Neural cell (in vitro differentiated cells): ENCODE data around the gene RASAL1. TPM values are rescaled to one million over a fixed set of nuclear protein-coding genes. Genes with fewer than 3 reads are reported as not detected.

Experiments
- H2AFZ ChIP-seq: fragments of 200-600, 300-800 bp; sonication (generic), shearing (Covaris generic); 2 replicates; pipeline ENCODE4 v1.6.0; 2014; ENCODE audit warnings: low read depth, mild to moderate bottlenecking, antibody characterized with exemption, low read length, moderate library complexity
- H3F3A ChIP-seq: fragments of 200-600 bp; shearing (Covaris generic); 2 replicates; pipeline ENCODE4 v1.6.1; 2016; ENCODE audit warnings: mild to moderate bottlenecking, moderate library complexity, mixed read lengths, antibody characterized with exemption, low read length; ENCODE audit not compliant: insufficient read depth, poor library complexity, severe bottlenecking
- H3K27ac ChIP-seq: fragments of 200-600, 300-800 bp; sonication (generic), shearing (Covaris generic); 2 replicates; pipeline ENCODE4 v1.5.1; 2014; ENCODE audit warnings: mild to moderate bottlenecking, low read length, moderate library complexity
- H3K27me3 ChIP-seq: fragments of 300-800, 200-600 bp; sonication (generic), shearing (Covaris generic); 2 replicates; pipeline ENCODE4 v1.6.0; 2014; ENCODE audit warnings: mild to moderate bottlenecking, low read depth, low read length, moderate library complexity; ENCODE audit not compliant: insufficient read depth
- H3K36me3 ChIP-seq: fragments of 300-800, 200-600 bp; sonication (generic), shearing (Covaris generic); 2 replicates; pipeline ENCODE4 v1.5.1; 2014; ENCODE audit warnings: mild to moderate bottlenecking, antibody characterized with exemption, low read length, moderate library complexity; ENCODE audit not compliant: insufficient read depth
- H3K4me2 ChIP-seq: fragments of 300-800, 200-600 bp; sonication (generic), shearing (Covaris generic); 2 replicates; pipeline ENCODE4 v1.6.0; 2014; ENCODE audit warnings: mild to moderate bottlenecking, low read length
- H3K4me3 ChIP-seq: fragments of 300-800, 200-600 bp; sonication (generic), shearing (Covaris generic); 2 replicates; pipeline ENCODE4 v1.5.1; 2014; ENCODE audit warnings: mild to moderate bottlenecking, low read length, moderate library complexity
- H3K79me2 ChIP-seq: fragments of 200-600 bp; shearing (Covaris generic); replicated peaks from 2 replicates; pipeline ENCODE4 v1.6.0; 2014; ENCODE audit warnings: mild to moderate bottlenecking, low read length, moderate library complexity; ENCODE audit not compliant: insufficient read depth
- H3K9ac ChIP-seq: fragments of 300-800, 200-600 bp; sonication (generic), shearing (Covaris generic); 2 replicates; pipeline ENCODE4 v1.6.1; 2016; ENCODE audit warnings: mild to moderate bottlenecking, low read length, mixed read lengths
- H3K9me2 ChIP-seq: fragments of 200-600 bp; shearing (Covaris generic); 2 replicates; pipeline ENCODE4 v1.6.1; 2016; ENCODE audit warnings: mild to moderate bottlenecking, low read length, mixed read lengths; ENCODE audit not compliant: insufficient read depth
- H3K9me3 ChIP-seq: fragments of 200-600, 300-800 bp; sonication (generic), shearing (Covaris generic); 2 replicates; pipeline ENCODE4 v1.6.1; 2016; ENCODE audit warnings: mild to moderate bottlenecking, mixed run types, low read length, moderate library complexity, mixed read lengths
- H4K20me1 ChIP-seq: fragments of 200-600 bp; shearing (Covaris generic); 2 replicates; pipeline ENCODE4 v1.6.1; 2016; ENCODE audit warnings: mild to moderate bottlenecking, mixed run types; ENCODE audit not compliant: insufficient read depth
- EP300 ChIP-seq: fragments of 450-650 bp; conservative IDR thresholded peaks from 2 replicates; pipeline ENCODE4 v1.6.1; 2014; ENCODE audit warnings: antibody characterized with exemption, mild to moderate bottlenecking, moderate library complexity; ENCODE audit not compliant: poor library complexity, severe bottlenecking
- EZH2 ChIP-seq: fragments of 200-600, 300-800 bp; shearing (Covaris generic), sonication (generic); IDR thresholded peaks from 2 replicates; pipeline ENCODE4 v1.6.1; 2014; ENCODE audit warnings: antibody characterized with exemption, low read length, borderline replicate concordance, mild to moderate bottlenecking; ENCODE audit not compliant: insufficient read depth, poor library complexity, severe bottlenecking
- MXI1 ChIP-seq: fragments of 450-650 bp; conservative IDR thresholded peaks from 2 replicates; pipeline ENCODE4 v1.6.1; 2014; ENCODE audit warnings: antibody characterized with exemption, mild to moderate bottlenecking; ENCODE audit not compliant: poor library complexity, severe bottlenecking
- POLR2AphosphoS5 ChIP-seq: IDR thresholded peaks from 2 replicates; pipeline ENCODE4 v1.6.1; 2012
- RAD21 ChIP-seq: fragments of 450-650 bp; conservative IDR thresholded peaks from 2 replicates; pipeline ENCODE4 v1.6.1; 2014; ENCODE audit warnings: antibody characterized with exemption, mild to moderate bottlenecking, moderate library complexity
- SMC3 ChIP-seq: fragments of 450-650 bp; conservative IDR thresholded peaks from 2 replicates; pipeline ENCODE4 v1.6.1; 2014; ENCODE audit warnings: antibody characterized with exemption, mild to moderate bottlenecking, moderate library complexity; ENCODE audit not compliant: poor library complexity
- TAF1 ChIP-seq: IDR thresholded peaks from 2 replicates; pipeline ENCODE4 v1.6.1; 2012; ENCODE audit warnings: low read depth
- polyA plus RNA-seq: library from polyadenylated mRNA; depleted of rRNA; stranded (reverse); fragments of >200 nt; gene quantifications from 2 replicates; pipeline ENCODE4 v1.2.3, GENCODE V29; 2014
- TF ChIP-seq, protein P1 (sequence below): fragments of 450-650 bp; IDR thresholded peaks from 2 replicates; pipeline ENCODE4 v1.5.1; 2014; ENCODE audit warnings: antibody characterized with exemption, mild to moderate bottlenecking, moderate library complexity; ENCODE audit not compliant: poor library complexity, severe bottlenecking
- TF ChIP-seq, protein P2 (sequence below): IDR thresholded peaks from 2 replicates; pipeline ENCODE4 v1.6.1; 2012; ENCODE audit warnings: borderline replicate concordance

Gene RASAL1
- polyA plus RNA-seq, 1 donor from 2014 or later, result 0.15 TPM

GRCh38 chr12:113062502-113063395 is 72.8 kb downstream of the RASAL1 start:
- Histone ChIP-seq H3K27me3 (no peaks in the 10 kb centered on the region), H3K79me2 (peaks cover 13% of the 10 kb centered on the region), H3K4me3 (no peak overlapping the region), H2AFZ (no peak overlapping the region), H3F3A (no peaks in the 10 kb centered on the region), H3K27ac (no peak overlapping the region), H3K4me2 (no peak overlapping the region), H3K9me2 (no peaks in the 10 kb centered on the region), H3K36me3 (no peaks in the 10 kb centered on the region), H3K9me3 (no peaks in the 10 kb centered on the region), H3K9ac (no peak overlapping the region), H4K20me1 (peaks cover 4% of the 10 kb centered on the region)
- TF ChIP-seq, protein P1, sequence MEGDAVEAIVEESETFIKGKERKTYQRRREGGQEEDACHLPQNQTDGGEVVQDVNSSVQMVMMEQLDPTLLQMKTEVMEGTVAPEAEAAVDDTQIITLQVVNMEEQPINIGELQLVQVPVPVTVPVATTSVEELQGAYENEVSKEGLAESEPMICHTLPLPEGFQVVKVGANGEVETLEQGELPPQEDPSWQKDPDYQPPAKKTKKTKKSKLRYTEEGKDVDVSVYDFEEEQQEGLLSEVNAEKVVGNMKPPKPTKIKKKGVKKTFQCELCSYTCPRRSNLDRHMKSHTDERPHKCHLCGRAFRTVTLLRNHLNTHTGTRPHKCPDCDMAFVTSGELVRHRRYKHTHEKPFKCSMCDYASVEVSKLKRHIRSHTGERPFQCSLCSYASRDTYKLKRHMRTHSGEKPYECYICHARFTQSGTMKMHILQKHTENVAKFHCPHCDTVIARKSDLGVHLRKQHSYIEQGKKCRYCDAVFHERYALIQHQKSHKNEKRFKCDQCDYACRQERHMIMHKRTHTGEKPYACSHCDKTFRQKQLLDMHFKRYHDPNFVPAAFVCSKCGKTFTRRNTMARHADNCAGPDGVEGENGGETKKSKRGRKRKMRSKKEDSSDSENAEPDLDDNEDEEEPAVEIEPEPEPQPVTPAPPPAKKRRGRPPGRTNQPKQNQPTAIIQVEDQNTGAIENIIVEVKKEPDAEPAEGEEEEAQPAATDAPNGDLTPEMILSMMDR, result no peak
- TF ChIP-seq, protein P2, sequence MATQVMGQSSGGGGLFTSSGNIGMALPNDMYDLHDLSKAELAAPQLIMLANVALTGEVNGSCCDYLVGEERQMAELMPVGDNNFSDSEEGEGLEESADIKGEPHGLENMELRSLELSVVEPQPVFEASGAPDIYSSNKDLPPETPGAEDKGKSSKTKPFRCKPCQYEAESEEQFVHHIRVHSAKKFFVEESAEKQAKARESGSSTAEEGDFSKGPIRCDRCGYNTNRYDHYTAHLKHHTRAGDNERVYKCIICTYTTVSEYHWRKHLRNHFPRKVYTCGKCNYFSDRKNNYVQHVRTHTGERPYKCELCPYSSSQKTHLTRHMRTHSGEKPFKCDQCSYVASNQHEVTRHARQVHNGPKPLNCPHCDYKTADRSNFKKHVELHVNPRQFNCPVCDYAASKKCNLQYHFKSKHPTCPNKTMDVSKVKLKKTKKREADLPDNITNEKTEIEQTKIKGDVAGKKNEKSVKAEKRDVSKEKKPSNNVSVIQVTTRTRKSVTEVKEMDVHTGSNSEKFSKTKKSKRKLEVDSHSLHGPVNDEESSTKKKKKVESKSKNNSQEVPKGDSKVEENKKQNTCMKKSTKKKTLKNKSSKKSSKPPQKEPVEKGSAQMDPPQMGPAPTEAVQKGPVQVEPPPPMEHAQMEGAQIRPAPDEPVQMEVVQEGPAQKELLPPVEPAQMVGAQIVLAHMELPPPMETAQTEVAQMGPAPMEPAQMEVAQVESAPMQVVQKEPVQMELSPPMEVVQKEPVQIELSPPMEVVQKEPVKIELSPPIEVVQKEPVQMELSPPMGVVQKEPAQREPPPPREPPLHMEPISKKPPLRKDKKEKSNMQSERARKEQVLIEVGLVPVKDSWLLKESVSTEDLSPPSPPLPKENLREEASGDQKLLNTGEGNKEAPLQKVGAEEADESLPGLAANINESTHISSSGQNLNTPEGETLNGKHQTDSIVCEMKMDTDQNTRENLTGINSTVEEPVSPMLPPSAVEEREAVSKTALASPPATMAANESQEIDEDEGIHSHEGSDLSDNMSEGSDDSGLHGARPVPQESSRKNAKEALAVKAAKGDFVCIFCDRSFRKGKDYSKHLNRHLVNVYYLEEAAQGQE, result no peak
- TF ChIP-seq EZH2 (no peak), EP300 (no peak), POLR2AphosphoS5 (no peak), TAF1 (no peak), RAD21 (no peak), MXI1 (no peak), SMC3 (no peak)

- Histone ChIP-seq H3K27ac (no peak overlapping the region), H3K27me3 (no peaks in the 10 kb centered on the region), H4K20me1 (peaks cover 4% of the 10 kb centered on the region), H3F3A (no peaks in the 10 kb centered on the region), H3K4me3 (no peak overlapping the region), H3K4me2 (no peak overlapping the region), H3K9me2 (no peaks in the 10 kb centered on the region), H3K36me3 (no peaks in the 10 kb centered on the region), H3K9me3 (no peaks in the 10 kb centered on the region), H3K9ac (no peak overlapping the region), H3K79me2 (peaks cover 15% of the 10 kb centered on the region), H2AFZ (no peak overlapping the region)
- TF ChIP-seq, protein P2, result no peak
- TF ChIP-seq POLR2AphosphoS5 (no peak), MXI1 (no peak), EZH2 (no peak), TAF1 (no peak), EP300 (no peak), SMC3 (no peak), RAD21 (no peak)
- TF ChIP-seq, protein P1, result no peak
Measured at GRCh38 chr12:113061061-113061694, 74.4 kb downstream of the RASAL1 start.
